CD4-positive, alpha-beta T cell treated with Interleukin-15 for 1 hour (primary cell): ENCODE results near the gene GAB2.

Source experiments
- DNase-seq: peaks from one replicate; pipeline ENCODE4 v3.0.0-alpha.2; 2020

GAB2 gene

DNA sequence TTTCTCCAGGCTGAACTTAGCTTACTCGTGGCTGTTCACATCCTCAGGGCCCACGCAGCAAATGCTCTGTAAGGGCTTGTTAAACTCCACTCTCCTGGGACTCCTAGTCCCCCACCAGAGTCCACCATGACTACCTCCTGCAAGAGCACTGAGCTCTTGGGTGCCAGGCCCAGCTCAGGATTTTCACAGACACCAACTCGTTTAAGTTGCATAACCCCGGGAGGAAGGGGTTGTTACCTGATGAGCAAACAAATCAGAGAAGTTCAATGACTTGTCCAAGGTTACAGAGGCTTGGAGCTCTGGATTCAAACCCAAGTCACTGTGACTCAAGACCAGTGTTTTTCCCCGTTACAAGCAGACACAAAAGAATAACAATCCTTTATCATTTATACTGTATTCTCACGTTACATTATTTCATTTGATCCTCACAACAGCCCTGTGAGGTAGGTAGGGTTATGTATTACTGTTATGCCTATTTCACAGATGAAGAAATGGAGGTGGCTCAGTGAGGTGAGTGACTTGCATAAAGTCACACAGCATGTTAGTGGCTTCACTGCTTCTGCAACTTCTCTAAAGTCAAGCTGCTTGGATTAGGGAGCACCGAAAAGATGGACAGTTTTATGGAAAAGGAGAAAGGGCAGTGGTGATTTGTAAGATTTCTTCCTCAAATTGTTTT, 246.6 kb downstream of the GAB2 start:
- DNase-seq: no peak

GRCh38 chr11:78170413-78170812, 247.2 kb downstream of the GAB2 start:
- no peak for DNase-seq

- no peak for DNase-seq
These were observed 248.8 kb downstream of the GAB2 start for GRCh38 chr11:78168539-78169477.

GRCh38 chr11:78166855-78167469, 250.7 kb downstream of the GAB2 start:
- no peak for DNase-seq
